Epithelial cell of proximal tubule (primary cell): ENCODE measurements around the gene PRKAR2A. TPM values are rescaled to one million over a fixed set of nuclear protein-coding genes. Genes with fewer than 3 reads are reported as not detected.
"Not testable (repeated sequence)": the region's sequence is repeated elsewhere in the genome, so short reads cannot be mapped to it uniquely, and the experiment has no call there.

Source experiments
- DNase-seq: peaks from one replicate; pipeline ENCODE4 v3.0.0-alpha.2; 2011; ENCODE audit warnings: low read depth
- H3K4me3 ChIP-seq: 2 replicates; pipeline ENCODE4 v1.5.1; 2011; ENCODE audit warnings: low read depth, mild to moderate bottlenecking, low read length
- CTCF ChIP-seq: conservative IDR thresholded peaks from 2 replicates; pipeline ENCODE4 v1.5.1; 2012; ENCODE audit warnings: low read depth, mild to moderate bottlenecking, low read length
- total RNA-seq: library from RNA; depleted of rRNA; stranded (reverse); fragments of >200 nt; gene quantifications from 2 replicates; pipeline ENCODE4 v1.2.3, GENCODE V29; 2015

Gene PRKAR2A
- total RNA-seq, 1 donor from 2014 or later = 23.5 TPM

- H3K4me3 ChIP-seq = no peak overlapping the region
- no peak for DNase-seq
- TF ChIP-seq CTCF = no peak
Observed at GRCh38 chr3:48826451-48826850, 21.2 kb downstream of the PRKAR2A start.

GRCh38 chr3:48820612-48821324, 26.9 kb downstream of the PRKAR2A start:
- no peak for TF ChIP-seq CTCF
- no peak for DNase-seq
- no peak overlapping the region for H3K4me3 ChIP-seq

- no peak for DNase-seq
- TF ChIP-seq CTCF = no peak
- no peak overlapping the region for H3K4me3 ChIP-seq
Observed at GRCh38 chr3:48819234-48820221, 28.1 kb downstream of the PRKAR2A start.

- no peak overlapping the region for H3K4me3 ChIP-seq
- no peak for TF ChIP-seq CTCF
- no peak for DNase-seq
Observed at GRCh38 chr3:48811524-48811923, 36.1 kb downstream of the PRKAR2A start.

- H3K4me3 ChIP-seq = no peak overlapping the region
- DNase-seq = no peak
- no peak for TF ChIP-seq CTCF
Observed at GRCh38 chr3:48804930-48805329, 42.7 kb downstream of the PRKAR2A start.

GRCh38 chr3:48800831-48801230, 46.8 kb downstream of the PRKAR2A start:
- not testable (repeated sequence) for H3K4me3 ChIP-seq, DNase-seq

GRCh38 chr3:48798998-48799397, 48.7 kb downstream of the PRKAR2A start:
- H3K4me3 ChIP-seq = no peak overlapping the region
- no peak for DNase-seq
- no peak for TF ChIP-seq CTCF
